AG10803 (cell line): ENCODE results near the gene THBD.

Experiments used
- DNase-seq: peaks from one replicate; pipeline ENCODE4 v3.0.0; 2010; ENCODE audit warnings: low read depth
- H3K4me3 ChIP-seq: 2 replicates; pipeline ENCODE4 v1.5.1; 2011; ENCODE audit warnings: mild to moderate bottlenecking, low read length, control low read depth
- CTCF ChIP-seq: conservative IDR thresholded peaks from 2 replicates; pipeline ENCODE4 v1.5.1; 2011; ENCODE audit warnings: mild to moderate bottlenecking, low read length, control low read depth, inconsistent platforms

Gene THBD

GRCh38 chr20:23010096-23010495 is 39.4 kb downstream of the THBD start:
- no peak overlapping the region for H3K4me3 ChIP-seq
- TF ChIP-seq CTCF: no peak
- no peak for DNase-seq

GRCh38 chr20:23009636-23010035 is 39.8 kb downstream of the THBD start:
- H3K4me3 ChIP-seq: no peak overlapping the region
- DNase-seq: no peak
- TF ChIP-seq CTCF: no peak

- DNase-seq: no peak
- no peak overlapping the region for H3K4me3 ChIP-seq
- TF ChIP-seq CTCF: no peak
Measured at GRCh38 chr20:23008667-23009066, 40.8 kb downstream of the THBD start.

GRCh38 chr20:23007886-23008655 is 41.4 kb downstream of the THBD start:
- H3K4me3 ChIP-seq: no peak overlapping the region
- no peak for TF ChIP-seq CTCF
- DNase-seq: no peak

- DNase-seq: no peak
Measured at GRCh38 chr20:23007462-23007861, 42.0 kb downstream of the THBD start.

GRCh38 chr20:23005776-23006175 is 43.7 kb downstream of the THBD start:
- TF ChIP-seq CTCF: no peak
- DNase-seq: no peak
- no peak overlapping the region for H3K4me3 ChIP-seq

More at GRCh38 chr20:23007462-23007861, 42.0 kb downstream of the THBD start:
- no peak overlapping the region for H3K4me3 ChIP-seq
- TF ChIP-seq CTCF: no peak

- no peak overlapping the region for H3K4me3 ChIP-seq
- no peak for TF ChIP-seq CTCF
- DNase-seq: no peak
Measured at GRCh38 chr20:23003881-23004460, 45.5 kb downstream of the THBD start.
